Testis (tissue), 3 donors: ENCODE measurements around the gene CREG1. TPM values are rescaled to one million over a fixed set of nuclear protein-coding genes. Genes with fewer than 3 reads are reported as not detected.

ENCODE experiments used
- DNase-seq: peaks from one replicate; pipeline ENCODE4 v3.0.0-alpha.2; 2019
- H3K27ac ChIP-seq, 2 donors: fragments of 200-600 bp; sonication (generic); one replicate each; pipeline ENCODE4 v1.5.1; 2019
- H3K27me3 ChIP-seq: fragments of 200-600 bp; sonication (generic); one replicate; pipeline ENCODE4 v1.5.1; 2019
- H3K36me3 ChIP-seq: fragments of 200-600 bp; sonication (generic); one replicate; pipeline ENCODE4 v1.5.1; 2017; ENCODE audit warnings: low read depth; ENCODE audit errors: missing control alignments
- H3K4me1 ChIP-seq: fragments of 200-600 bp; sonication (generic); one replicate; pipeline ENCODE4 v1.5.1; 2019
- H3K4me3 ChIP-seq, 2 donors: fragments of 200-600 bp; sonication (generic); one replicate each; pipeline ENCODE4 v1.5.1; 2017 to 2019
- H3K9me3 ChIP-seq: fragments of 200-600 bp; sonication (generic); one replicate; pipeline ENCODE4 v1.5.1; 2017
- CTCF ChIP-seq, 3 experiments: fragments of 450-650 bp in 2 of 3; fragments of 200-600 bp in 1 of 3; sonication (generic) in 1 of 3; IDR thresholded peaks; one replicate each; pipeline ENCODE4 v1.5.1; 2016 to 2019; ENCODE audit warnings: antibody characterized with exemption in 3 of 3, mild to moderate bottlenecking in 2 of 3, moderate library complexity in 1 of 3
- POLR2A ChIP-seq: fragments of 450-650 bp; IDR thresholded peaks from one replicate; pipeline ENCODE4 v1.6.1; 2017; ENCODE audit warnings: antibody characterized with exemption, mild to moderate bottlenecking, moderate library complexity
- WGBS, 2 donors: methylation state at CpG; one replicate each; pipeline ENCODE4 v1.1.5; 2018; 5-methylcytosine and 5-hydroxymethylcytosine counted together
- intact Hi-C: fragments of 100-400 bp; cut with DNase I; formaldehyde crosslinking; loops from one replicate; pipeline ENCODE4 v1.15.1; 2023; ENCODE audit warnings: low total_unique reads
- polyA plus RNA-seq: library from polyadenylated mRNA; stranded (reverse); fragments of 350-450 nt; fragmentation: Illumina TruSeq; extraction: RNeasy Lipid Tissue Mini Kit (QIAGEN cat#74804); gene quantifications from one replicate; pipeline ENCODE4 v1.2.3, GENCODE V29; 2014; ENCODE audit warnings: low read depth, low replicate concordance; ENCODE audit not compliant: insufficient read depth
- total RNA-seq, 2 donors: library from RNA; depleted of rRNA; stranded (reverse); fragments of >200 nt; gene quantifications; one replicate each; pipeline ENCODE4 v1.2.3, GENCODE V29; 2016

CREG1 gene
- total and polyA plus RNA-seq, 3 donors from 2014 or later: 82.4 to 215 (median 181) TPM

GRCh38 chr1:167522246-167522645, 31.3 kb downstream of the CREG1 start:
- no peak for DNase-seq
- H3K36me3 ChIP-seq: no peaks in the 10 kb centered on the region
- H3K27me3 ChIP-seq: no peaks in the 10 kb centered on the region
- no peak overlapping the region for H3K4me3 ChIP-seq
- intact Hi-C loops: no loop called here
- no peaks in the 10 kb centered on the region for H3K9me3 ChIP-seq
- H3K4me1 ChIP-seq: no peaks in the 10 kb centered on the region
- WGBS, 2 donors: 74 to 94% methylated on average over 5 of the region's 5 CpGs
- H3K27ac ChIP-seq: no peak overlapping the region
- no peak for TF ChIP-seq CTCF (IDR thresholded peaks at IDR 0.05)
- TF ChIP-seq POLR2A: no peak

- no peaks in the 10 kb centered on the region for H3K9me3 ChIP-seq
- intact Hi-C loops: no loop called here
- H3K4me3 ChIP-seq: no peak overlapping the region
- no peaks in the 10 kb centered on the region for H3K36me3 ChIP-seq
- no peaks in the 10 kb centered on the region for H3K4me1 ChIP-seq
- no peak overlapping the region for H3K27ac ChIP-seq
- no peak for DNase-seq
- TF ChIP-seq CTCF (IDR thresholded peaks at IDR 0.05) (no peak), POLR2A (no peak)
- no peaks in the 10 kb centered on the region for H3K27me3 ChIP-seq
Observed at GRCh38 chr1:167520711-167521206, 32.8 kb downstream of the CREG1 start.

GRCh38 chr1:167518331-167518700, 35.2 kb downstream of the CREG1 start, which contains the start of gene CD247:
CD247 (minus strand) TSS chr1:167518529; CDS start chr1:167518465, 64 bp downstream.
- 75 to 89% methylated on average over 14 of the region's 14 CpGs for WGBS, 2 donors
- no peaks in the 10 kb centered on the region for H3K36me3 ChIP-seq
- H3K27ac ChIP-seq: no peak within 1 kb of the TSS
- H3K4me1 ChIP-seq: no peaks in the 10 kb centered on the region
- no peak within 1 kb of the TSS for H3K4me3 ChIP-seq
- no peaks in the 10 kb centered on the region for H3K27me3 ChIP-seq
- no peaks in the 10 kb centered on the region for H3K9me3 ChIP-seq
- no peak for DNase-seq
- intact Hi-C loops: no loop called here
- TF ChIP-seq POLR2A: no peak
- TF ChIP-seq CTCF (IDR thresholded peaks at IDR 0.05): no peak

GRCh38 chr1:167517535-167518330, 35.8 kb downstream of the CREG1 start:
- Histone ChIP-seq H3K4me1 (no peaks in the 10 kb centered on the region), H3K36me3 (no peaks in the 10 kb centered on the region), H3K27me3 (no peaks in the 10 kb centered on the region), H3K27ac (no peak overlapping the region), H3K9me3 (no peaks in the 10 kb centered on the region), H3K4me3 (no peak overlapping the region)
- DNase-seq: no peak
- intact Hi-C loops: no loop called here
- WGBS, 2 donors: 77 to 88% methylated on average over 27 to 30 of the region's 30 CpGs
- TF ChIP-seq POLR2A (no peak), CTCF (IDR thresholded peaks at IDR 0.05) (no peak)
